LNCAP (cell line): ENCODE measurements around the gene SDC1.

Experiments used
- TF ChIP-seq, protein P1 (sequence below): fragments of 450-650 bp; IDR thresholded peaks from 2 replicates; pipeline ENCODE4 v1.5.1; 2017; ENCODE audit warnings: mild to moderate bottlenecking

The SDC1 gene

DNA sequence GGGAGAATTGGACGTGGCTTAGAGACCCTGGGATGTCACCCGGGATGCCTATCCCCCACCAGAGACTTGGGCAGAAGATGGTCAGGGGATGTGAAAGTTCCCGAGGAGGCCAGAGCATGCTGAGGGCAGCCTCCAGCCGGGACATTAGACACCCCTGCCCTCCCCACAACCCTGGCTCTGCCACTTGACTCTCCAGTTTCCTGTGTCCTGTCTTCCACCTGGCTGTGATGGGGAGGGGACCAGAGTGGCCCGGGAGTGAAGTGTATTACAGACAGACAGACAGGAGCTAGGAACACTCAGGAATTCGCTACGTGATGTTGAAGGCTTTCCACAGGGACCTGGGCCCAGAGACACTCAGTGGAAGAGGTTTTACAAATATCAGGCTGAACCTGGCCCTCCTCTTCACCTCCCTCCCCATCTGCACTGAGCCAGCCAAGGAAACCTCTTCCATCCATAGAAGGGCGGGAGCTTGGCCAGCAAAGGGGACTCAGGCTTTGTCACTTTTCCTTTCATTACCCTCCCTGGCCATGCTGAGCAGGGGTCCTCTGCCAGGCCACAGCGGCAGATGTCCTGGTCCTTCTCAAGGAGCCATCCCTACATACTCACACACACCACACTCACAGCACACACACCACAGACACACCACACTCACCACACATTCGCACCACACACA, 60.7 kb downstream of the SDC1 start:
- TF ChIP-seq, protein P1, sequence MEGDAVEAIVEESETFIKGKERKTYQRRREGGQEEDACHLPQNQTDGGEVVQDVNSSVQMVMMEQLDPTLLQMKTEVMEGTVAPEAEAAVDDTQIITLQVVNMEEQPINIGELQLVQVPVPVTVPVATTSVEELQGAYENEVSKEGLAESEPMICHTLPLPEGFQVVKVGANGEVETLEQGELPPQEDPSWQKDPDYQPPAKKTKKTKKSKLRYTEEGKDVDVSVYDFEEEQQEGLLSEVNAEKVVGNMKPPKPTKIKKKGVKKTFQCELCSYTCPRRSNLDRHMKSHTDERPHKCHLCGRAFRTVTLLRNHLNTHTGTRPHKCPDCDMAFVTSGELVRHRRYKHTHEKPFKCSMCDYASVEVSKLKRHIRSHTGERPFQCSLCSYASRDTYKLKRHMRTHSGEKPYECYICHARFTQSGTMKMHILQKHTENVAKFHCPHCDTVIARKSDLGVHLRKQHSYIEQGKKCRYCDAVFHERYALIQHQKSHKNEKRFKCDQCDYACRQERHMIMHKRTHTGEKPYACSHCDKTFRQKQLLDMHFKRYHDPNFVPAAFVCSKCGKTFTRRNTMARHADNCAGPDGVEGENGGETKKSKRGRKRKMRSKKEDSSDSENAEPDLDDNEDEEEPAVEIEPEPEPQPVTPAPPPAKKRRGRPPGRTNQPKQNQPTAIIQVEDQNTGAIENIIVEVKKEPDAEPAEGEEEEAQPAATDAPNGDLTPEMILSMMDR: no peak

DNA sequence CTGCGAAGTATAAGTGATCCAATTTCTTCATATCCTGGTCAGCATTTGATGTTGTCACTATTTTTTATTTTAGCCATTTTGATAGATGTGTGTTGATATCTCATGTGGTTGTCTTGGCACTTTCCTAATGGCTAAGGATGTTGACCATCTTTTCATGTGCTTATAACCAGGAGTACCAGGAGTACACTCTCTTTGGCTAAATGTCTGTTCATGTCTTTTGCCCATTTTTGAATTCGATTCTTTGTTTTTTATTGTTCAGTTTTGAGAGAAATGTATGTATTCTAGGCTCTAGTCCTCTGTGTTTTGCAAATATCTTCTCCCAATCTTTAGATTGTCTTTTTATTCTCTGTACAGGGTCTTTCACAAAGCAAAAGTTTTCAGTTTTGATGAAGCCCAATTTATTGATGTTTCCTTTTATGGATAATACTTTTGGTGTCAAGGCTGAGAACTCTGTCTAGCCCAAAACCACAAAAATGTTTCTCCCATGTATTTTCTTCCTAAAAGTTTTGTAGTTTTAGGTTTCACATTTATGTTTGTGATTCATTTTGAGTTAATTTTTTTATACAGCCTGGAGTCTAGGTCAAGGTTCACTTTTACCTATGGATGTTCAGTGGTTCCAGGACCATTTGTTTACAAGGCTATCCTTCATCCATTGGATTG, 65.4 kb downstream of the SDC1 start:
- TF ChIP-seq, protein P1: no peak

DNA sequence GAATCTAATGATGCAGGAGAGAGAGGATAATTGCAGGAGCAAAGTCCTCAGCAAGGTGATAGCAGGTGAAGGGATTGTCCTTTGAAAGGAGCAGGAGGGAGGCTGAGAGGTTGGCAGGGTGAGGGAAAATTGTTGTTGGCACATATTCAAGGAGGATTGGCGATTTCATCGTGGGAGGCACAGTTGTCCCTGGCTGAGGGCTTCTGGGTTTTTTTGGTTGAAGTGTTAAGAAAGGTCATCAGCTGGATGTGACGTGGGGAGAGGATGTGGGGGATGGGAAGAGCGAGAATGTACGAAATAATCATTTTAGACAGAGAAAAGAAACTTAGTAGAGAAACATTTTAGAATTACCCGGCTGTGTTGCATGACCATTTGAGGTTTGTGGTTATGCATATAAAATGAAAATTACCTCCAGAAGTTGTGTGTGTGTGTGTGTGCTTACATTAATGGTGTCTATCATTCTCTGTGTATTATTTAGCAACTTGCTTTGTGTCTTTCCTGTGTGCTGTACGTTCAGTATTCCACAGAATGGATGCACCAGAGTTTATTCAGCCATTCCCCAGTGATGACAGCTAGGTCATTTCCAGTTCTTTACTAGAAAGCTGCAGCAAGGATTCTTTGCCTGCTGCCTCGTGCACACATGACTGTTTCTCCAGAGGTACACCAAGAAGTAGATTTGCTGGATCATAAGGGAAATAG, 67.6 kb downstream of the SDC1 start:
- TF ChIP-seq, protein P1: no peak

DNA sequence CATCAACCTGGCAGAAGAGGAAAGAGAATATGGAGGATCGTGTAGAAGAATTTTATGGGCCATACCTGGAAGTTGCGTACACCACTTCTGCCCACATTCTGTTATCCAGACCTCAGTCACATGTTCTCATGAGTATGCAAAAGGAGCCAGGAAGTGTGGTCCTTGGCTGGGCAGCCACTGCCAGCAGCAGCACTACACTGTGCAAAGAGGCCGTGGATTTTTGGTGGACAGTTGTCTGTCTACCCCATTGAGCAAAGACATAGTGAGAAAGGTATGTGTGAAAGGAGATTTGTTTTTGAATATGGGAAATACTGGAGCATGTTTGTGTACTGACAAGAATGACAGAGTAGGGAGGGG, 68.1 kb downstream of the SDC1 start:
- TF ChIP-seq, protein P1: no peak

DNA sequence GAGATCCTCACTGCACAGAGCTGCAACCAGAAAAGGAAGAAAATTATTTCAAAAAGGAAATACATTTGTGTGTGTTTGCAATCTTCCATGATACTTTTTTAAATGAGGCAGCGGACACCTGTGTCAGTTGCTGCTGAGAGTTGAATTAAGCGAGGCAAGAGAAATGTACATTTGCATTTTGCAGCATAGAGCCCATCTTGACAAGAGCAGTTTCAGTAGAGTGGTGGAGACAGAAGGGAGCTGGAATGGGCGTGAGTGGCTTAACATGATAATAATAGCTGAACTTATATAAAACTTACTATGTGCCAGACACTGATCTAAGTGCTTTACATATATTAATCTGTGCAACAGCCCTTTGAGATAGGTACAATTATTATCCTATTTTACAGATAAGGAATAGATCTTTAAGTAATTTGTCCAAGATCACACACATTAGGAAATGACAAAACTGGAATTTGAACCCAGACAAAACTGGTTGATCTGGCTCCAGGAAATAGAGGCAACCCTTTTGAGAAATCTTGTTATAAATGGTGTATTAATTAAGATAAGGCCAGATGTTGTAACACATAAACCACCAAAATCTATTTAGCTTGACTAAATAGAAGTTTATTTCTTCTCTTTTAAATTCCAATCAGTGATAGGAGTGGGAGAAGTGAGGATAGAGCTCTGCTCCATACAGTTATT, 68.7 kb downstream of the SDC1 start:
- TF ChIP-seq, protein P1: no peak

DNA sequence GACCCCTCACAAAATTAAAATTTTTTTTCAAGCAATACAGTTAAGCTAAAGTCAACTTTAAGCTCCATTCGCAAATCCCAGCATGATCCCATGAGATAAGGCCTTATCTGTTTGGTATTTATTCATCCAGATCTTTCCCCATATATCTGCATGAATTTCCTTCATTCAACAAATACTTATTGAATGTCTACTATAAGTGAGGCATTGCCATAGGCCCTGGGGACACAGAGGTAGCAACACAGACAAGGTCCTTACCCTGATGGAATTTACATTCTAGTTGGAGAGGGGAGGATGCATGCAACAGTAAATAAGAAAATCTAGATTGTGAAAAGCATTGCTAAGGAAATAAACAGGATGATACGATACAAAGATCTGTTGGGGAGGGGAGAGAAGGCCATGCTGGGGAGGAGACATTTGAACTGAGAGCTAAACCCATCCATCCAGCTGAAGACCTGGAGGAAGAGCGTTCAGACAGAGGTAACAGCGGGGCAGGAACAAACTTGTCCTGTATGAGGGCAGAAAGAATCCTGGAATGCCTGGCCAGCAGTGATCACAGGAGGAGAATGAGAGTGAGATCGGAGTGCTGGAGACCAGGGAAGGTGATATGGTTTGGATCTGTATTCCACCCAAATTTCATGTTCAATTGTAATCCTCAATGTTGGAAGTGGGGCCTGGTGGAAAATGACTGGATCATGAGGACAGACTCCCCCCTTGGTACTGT, 71.6 kb downstream of the SDC1 start:
- TF ChIP-seq, protein P1: no peak
